K562 (cell line): Measurements from ENCODE around the gene AP4E1. TPM values are rescaled to one million over a fixed set of nuclear protein-coding genes. Genes with fewer than 3 reads are reported as not detected.

Experiments used
- ARID3A ChIP-seq: IDR thresholded peaks from 2 replicates; pipeline ENCODE4 v1.6.1; 2012; ENCODE audit warnings: low read depth, low read length, improper control_type of control experiment, borderline replicate concordance
- CBX5 ChIP-seq: IDR thresholded peaks from 2 replicates; pipeline ENCODE4 v1.6.1; 2014; ENCODE audit warnings: low read depth, borderline replicate concordance
- ETS2 ChIP-seq: IDR thresholded peaks from 2 replicates; pipeline ENCODE4 v1.6.1; 2016; ENCODE audit warnings: borderline replicate concordance, missing genetic modification characterization, mild to moderate bottlenecking, moderate library complexity, missing compliant biosample characterization; ENCODE audit not compliant: poor library complexity, severe bottlenecking
- FOXP1 ChIP-seq: sonication (generic); formaldehyde crosslinking; IDR thresholded peaks from 2 replicates; pipeline ENCODE4 v1.8.0; 2022; ENCODE audit warnings: mild to moderate bottlenecking, missing genetic modification reagents
- KDM2B ChIP-seq: fragments of 250-450 bp; sonication (Bioruptor Pico); IDR thresholded peaks from 2 replicates; pipeline ENCODE4 v1.8.0; 2021; ENCODE audit warnings: mild to moderate bottlenecking, moderate library complexity
- LEF1 ChIP-seq: fragments of 450-650 bp; IDR thresholded peaks from 2 replicates; pipeline ENCODE4 v1.6.1; 2016; ENCODE audit warnings: mild to moderate bottlenecking
- MED1 ChIP-seq: sonication (generic); formaldehyde crosslinking; IDR thresholded peaks from 2 replicates; pipeline ENCODE4 v1.8.1; 2023; ENCODE audit warnings: missing genetic modification reagents, borderline replicate concordance
- MLX ChIP-seq, 2 experiments: fragments of 450-650 bp in 1 of 2; sonication (generic) in 1 of 2; formaldehyde crosslinking; conservative IDR thresholded peaks; 2 replicates each; pipeline versions ENCODE4 v1.4.0 to v1.8.1; 2020 to 2022; ENCODE audit warnings: mild to moderate bottlenecking in 1 of 2, missing genetic modification reagents in 1 of 2
- MYNN ChIP-seq, 2 experiments: sonication (generic); formaldehyde crosslinking in 1 of 2; IDR thresholded peaks; 2 replicates each; pipeline versions ENCODE4 v1.5.0 to v1.6.1; 2016 to 2020; ENCODE audit warnings: antibody characterized with exemption in 1 of 2, missing genetic modification reagents in 1 of 2
- NBN ChIP-seq: fragments of 450-650 bp; IDR thresholded peaks from 2 replicates; pipeline ENCODE4 v1.6.1; 2016; ENCODE audit warnings: low read depth, mild to moderate bottlenecking
- NR1H2 ChIP-seq: sonication (generic); formaldehyde crosslinking; IDR thresholded peaks from 2 replicates; pipeline ENCODE4 v1.4.0; 2020; ENCODE audit warnings: mild to moderate bottlenecking, missing genetic modification reagents
- NUFIP1 ChIP-seq: fragments of 450-650 bp; IDR thresholded peaks from 2 replicates; pipeline ENCODE4 v1.6.1; 2018; ENCODE audit not compliant: partially characterized antibody
- PML ChIP-seq: IDR thresholded peaks from 2 replicates; pipeline ENCODE4 v1.6.1; 2012; ENCODE audit warnings: low read length, inconsistent platforms
- SAP30 ChIP-seq: fragments of 200-600 bp; sonication (generic); IDR thresholded peaks from 2 replicates; pipeline ENCODE4 v1.6.1; 2012; ENCODE audit warnings: borderline replicate concordance, low read depth, mild to moderate bottlenecking, moderate library complexity, low read length, control low read depth, inconsistent platforms; ENCODE audit not compliant: insufficient read depth, poor library complexity, severe bottlenecking
- SRSF3 ChIP-seq: fragments of 200-400 bp; formaldehyde crosslinking; IDR thresholded peaks from 2 replicates; pipeline ENCODE4 v1.6.1; 2016; ENCODE audit warnings: mild to moderate bottlenecking, low read length, moderate library complexity; ENCODE audit not compliant: insufficient read depth
- SRSF7 ChIP-seq: fragments of 200-400 bp; formaldehyde crosslinking; optimal IDR thresholded peaks from 2 replicates; pipeline ENCODE3; 2017; ENCODE audit warnings: mild to moderate bottlenecking, low read depth, low read length
- TAF9B ChIP-seq: fragments of 450-650 bp; IDR thresholded peaks from 2 replicates; pipeline ENCODE4 v1.6.1; 2018; ENCODE audit warnings: mild to moderate bottlenecking; ENCODE audit not compliant: partially characterized antibody
- TEAD4 ChIP-seq, 2 experiments: sonication (generic) in 1 of 2; formaldehyde crosslinking in 1 of 2; IDR thresholded peaks; 2 replicates each; pipeline versions ENCODE4 v1.6.1 to v1.8.0; 2012 to 2022; ENCODE audit warnings: borderline replicate concordance in 1 of 2, inconsistent platforms in 1 of 2, low read length in 1 of 2, mild to moderate bottlenecking in 1 of 2, missing genetic modification reagents in 1 of 2
- U2AF1 ChIP-seq: fragments of 200-400 bp; formaldehyde crosslinking; optimal IDR thresholded peaks from 2 replicates; pipeline ENCODE3; 2017; ENCODE audit warnings: mild to moderate bottlenecking, low read depth, low read length, moderate library complexity
- WHSC1 ChIP-seq: IDR thresholded peaks from one replicate; pipeline ENCODE4 v1.6.1; 2012; ENCODE audit warnings: low read length, control low read depth, inconsistent platforms
- ZNF280A ChIP-seq: fragments of 450-650 bp; IDR thresholded peaks from 2 replicates; pipeline ENCODE4 v1.6.1; 2018; ENCODE audit warnings: mild to moderate bottlenecking, low read depth; ENCODE audit not compliant: partially characterized antibody
- ZNF347 ChIP-seq: fragments of 450-650 bp; formaldehyde crosslinking; IDR thresholded peaks from 2 replicates; pipeline ENCODE4 v1.4.0; 2020; ENCODE audit warnings: low read depth, mild to moderate bottlenecking, moderate library complexity
- ZNF766 ChIP-seq: fragments of 200-800 bp; sonication (Bioruptor generic); conservative IDR thresholded peaks from 2 replicates; pipeline ENCODE4 v1.6.1; 2016; ENCODE audit warnings: missing genetic modification characterization, missing compliant biosample characterization
- polyA plus RNA-seq, 8 experiments: library from polyadenylated mRNA; depleted of rRNA in 4 of 8; stranded (reverse) in 5 of 8; unstranded in 3 of 8; fragments of >200 nt; fragmentation: Nextera tagmentation in 2 of 8; fragmentation: Illumina TruSeq in 1 of 8; extraction: Ambion mirVana in 2 of 8; extraction: Trizol in 1 of 8; gene quantifications; 2 replicates each; pipeline versions ENCODE4 v1.2.1 to v1.2.3, GENCODE V29; 2011 to 2014; ENCODE audit warnings: inconsistent platforms in 1 of 8, missing spikeins in 1 of 8
- total RNA-seq, 7 experiments: library from RNA; depleted of rRNA in 6 of 7; stranded (reverse); fragments of >200 nt in 6 of 7; fragmentation: Illumina TruSeq in 2 of 7; extraction: Trizol in 2 of 7; gene quantifications; 2 replicates each; pipeline versions ENCODE4 v1.2.1 to v1.2.3, GENCODE V29; 2011 to 2021; ENCODE audit warnings: low replicate concordance in 1 of 7

Gene AP4E1
- total and polyA plus RNA-seq, 9 of the 15 experiments (the other 6 are each of a cell fraction or from before 2014, with no cell fraction given) = 1.3 to 11.5 (median 4.4) TPM

GRCh38 chr15:50908209-50909009 lies at the start of gene AP4E1 (continued):
- peak; percentile 59 for TF ChIP-seq ETS2 (tag)
- no peak for TF ChIP-seq ZNF347
- TF ChIP-seq NBN = no peak
- peak; percentile 78 for TF ChIP-seq MYNN (IDR thresholded peaks at IDR 0.05)
- TF ChIP-seq MYNN (CRISPR knock-in tag; IDR thresholded peaks at IDR 0.05) = no peak
- TF ChIP-seq MLX (CRISPR knock-in tag; conservative IDR thresholded peaks at IDR 0.05) = no peak
- TF ChIP-seq NUFIP1 = no peak
- TF ChIP-seq ARID3A = peak; percentile 90
- TF ChIP-seq CBX5 = 0 out of 2 replicates have a peak, but pooled peaks have one; percentile 33
- TF ChIP-seq SAP30 = peak; percentile 67
- TF ChIP-seq ZNF280A = no peak
- TF ChIP-seq SRSF7 = no peak
- peak; percentile 46; the same call in 1 of the 2 replicates for TF ChIP-seq TEAD4 (IDR thresholded peaks at IDR 0.05; ENCODE audit: low read length)
- no peak for TF ChIP-seq TEAD4 (CRISPR knock-in tag; IDR thresholded peaks at IDR 0.05; ENCODE audit: borderline replicate concordance)
- TF ChIP-seq NR1H2 = 0 out of 2 replicates have a peak, but pooled peaks have one; percentile 12
- TF ChIP-seq KDM2B (CRISPR knock-in tag) = no peak; the same call in 1 of the 2 replicates
- TF ChIP-seq LEF1 = no peak
- TF ChIP-seq U2AF1 = peak; percentile 21
- no peak for TF ChIP-seq MED1 (CRISPR knock-in tag)
- peak; percentile 60; the same call in 1 of the 2 replicates for TF ChIP-seq FOXP1 (CRISPR knock-in tag)
- no peak for TF ChIP-seq WHSC1
- peak; percentile 24 for TF ChIP-seq TAF9B
- 0 out of 2 replicates have a peak, but pooled peaks have one; percentile 52 for TF ChIP-seq PML
- peak; percentile 49; the same call in 1 of the 2 replicates for TF ChIP-seq ZNF766 (CRISPR knock-in tag)
- 0 out of 2 replicates have a peak, but pooled peaks have one; percentile 79 for TF ChIP-seq SRSF3
